ENCODE results near the gene PRCP. TPM values are rescaled to one million over a fixed set of nuclear protein-coding genes. Genes with fewer than 3 reads are reported as not detected.
"Not testable (repeated sequence)": the region's sequence is repeated elsewhere in the genome, so short reads cannot be mapped to it uniquely, and the experiment has no call there.

Gene PRCP
- total RNA-seq, 4 donors from 2014 or later: 7.1 to 17.8 (median 9.5) TPM

GRCh38 chr11:82924522-82925224, 24.4 kb upstream of the PRCP start:
- in situ Hi-C loops (cut with MboI; ENCODE audit: low sequenced_read_pairs in 4 of 4): loop anchor here in 3 of 4 donors (10.0 to 25.0 kb wide), 3 partner anchors 150 to 313 kb away; partner anchors contain the start of gene RAB30 (in 1 of the 3)
- no peaks in the 10 kb centered on the region for H3K36me3 ChIP-seq
- H3K27ac ChIP-seq: no peak overlapping the region
- H3K4me3 ChIP-seq: no peak overlapping the region
- H3K4me1 ChIP-seq: no peaks in the 10 kb centered on the region
- intact Hi-C loops (cut with DNase I; ENCODE audit: low total_unique reads): loop anchor here (10.0 kb wide), 1 partner anchor 60 kb away; no protein-coding TSS in a partner anchor
- H3K9me3 ChIP-seq: no peaks in the 10 kb centered on the region
- TF ChIP-seq POLR2A (IDR thresholded peaks at IDR 0.05) (no peak), CTCF (IDR thresholded peaks at IDR 0.05 in 4 of 5, conservative IDR thresholded peaks at IDR 0.05 in 1 of 5) (no peak)
- ATAC-seq (no peak), DNase-seq (no peak)
- H3K27me3 ChIP-seq: no peaks in the 10 kb centered on the region

- not testable (repeated sequence) for H3K4me3 ChIP-seq, ATAC-seq, H3K9me3 ChIP-seq, H3K27me3 ChIP-seq, H3K27ac ChIP-seq, H3K36me3 ChIP-seq, H3K4me1 ChIP-seq, DNase-seq
- intact Hi-C loops (cut with DNase I; ENCODE audit: low total_unique reads): loop anchor here (10.0 kb wide), 1 partner anchor 58 kb away; no protein-coding TSS in a partner anchor
- in situ Hi-C loops (cut with MboI; ENCODE audit: low sequenced_read_pairs in 4 of 4): loop anchor here in 3 of 4 donors (10.0 to 25.0 kb wide), 3 partner anchors 152 to 315 kb away; partner anchors contain the start of gene RAB30 (in 1 of the 3)
Observed at GRCh38 chr11:82922396-82923173, 22.4 kb upstream of the PRCP start.

- intact Hi-C loops (cut with DNase I; ENCODE audit: low total_unique reads) (loop anchor here (10.0 kb wide), 1 partner anchor 55 kb away; no protein-coding TSS in a partner anchor), in situ Hi-C loops (cut with MboI; ENCODE audit: low sequenced_read_pairs in 4 of 4) (loop anchor here in 3 of 4 donors (10.0 to 25.0 kb wide), 3 partner anchors 155 to 317 kb away; partner anchors contain the start of gene RAB30 (in 1 of the 3))
- not testable (repeated sequence) for ATAC-seq, H3K36me3 ChIP-seq, H3K4me1 ChIP-seq, H3K27me3 ChIP-seq, DNase-seq, H3K4me3 ChIP-seq, H3K27ac ChIP-seq, H3K9me3 ChIP-seq
Observed at GRCh38 chr11:82920227-82920626, 20.0 kb upstream of the PRCP start.

- DNase-seq, ATAC-seq, H3K36me3 ChIP-seq, H3K27me3 ChIP-seq, H3K9me3 ChIP-seq, H3K4me1 ChIP-seq, H3K27ac ChIP-seq, H3K4me3 ChIP-seq: not testable (repeated sequence)
- in situ Hi-C loops (cut with MboI; ENCODE audit: low sequenced_read_pairs in 4 of 4): loop anchor here in 3 of 4 donors (10.0 to 25.0 kb wide), 3 partner anchors 155 to 318 kb away; partner anchors contain the start of gene RAB30 (in 1 of the 3)
- intact Hi-C loops (cut with DNase I; ENCODE audit: low total_unique reads): loop anchor here (10.0 kb wide), 1 partner anchor 55 kb away; no protein-coding TSS in a partner anchor
Observed at GRCh38 chr11:82919786-82920185, 19.6 kb upstream of the PRCP start.

- no peak for ATAC-seq
- no peak for DNase-seq
Observed at GRCh38 chr11:82909015-82909640, 8.9 kb upstream of the PRCP start.

GRCh38 chr11:82908311-82908710, 8.1 kb upstream of the PRCP start:
- Histone ChIP-seq H3K4me1 (no peaks in the 10 kb centered on the region), H3K36me3 (no peaks in the 10 kb centered on the region), H3K27me3 (no peaks in the 10 kb centered on the region), H3K27ac (no peak overlapping the region), H3K9me3 (no peaks in the 10 kb centered on the region), H3K4me3 (no peak overlapping the region)
- in situ Hi-C loops (cut with MboI; ENCODE audit: low sequenced_read_pairs in 4 of 4): loop anchor here (5.0 to 25.0 kb wide), 6 partner anchors 166 to 346 kb away; partner anchors contain the start of genes ANKRD42 (in 2 of the 4) and RAB30 (in 1 of the 4)
- intact Hi-C loops (cut with DNase I; ENCODE audit: low total_unique reads): loop anchor here (10.0 kb wide), 1 partner anchor 166 kb away; the partner anchor contains the start of gene RAB30
- DNase-seq: no peak
- TF ChIP-seq POLR2A (IDR thresholded peaks at IDR 0.05): no peak
- TF ChIP-seq CTCF (IDR thresholded peaks at IDR 0.05 in 4 of 5, conservative IDR thresholded peaks at IDR 0.05 in 1 of 5): no peak
- ATAC-seq: no peak

More at GRCh38 chr11:82909015-82909640, 8.9 kb upstream of the PRCP start:
- Histone ChIP-seq H3K9me3 (no peaks in the 10 kb centered on the region), H3K4me1 (no peaks in the 10 kb centered on the region), H3K27me3 (no peaks in the 10 kb centered on the region), H3K27ac (no peak overlapping the region), H3K4me3 (no peak overlapping the region), H3K36me3 (no peaks in the 10 kb centered on the region)
- intact Hi-C loops (cut with DNase I; ENCODE audit: low total_unique reads): loop anchor here (10.0 kb wide), 1 partner anchor 166 kb away; the partner anchor contains the start of gene RAB30
- no peak for TF ChIP-seq POLR2A (IDR thresholded peaks at IDR 0.05)
- in situ Hi-C loops (cut with MboI; ENCODE audit: low sequenced_read_pairs in 4 of 4): loop anchor here (5.0 to 25.0 kb wide), 6 partner anchors 166 to 346 kb away; partner anchors contain the start of genes ANKRD42 (in 2 of the 4) and RAB30 (in 1 of the 4)
